HG03457 (cell line): ENCODE measurements around the gene TRAF3.
"Not testable (repeated sequence)": the region's sequence is repeated elsewhere in the genome, so short reads cannot be mapped to it uniquely, and the experiment has no call there.

Experiments used
- ATAC-seq: cut with Tn5 transposase; IDR thresholded peaks from one replicate; pipeline ENCODE4 v1.9.1; 2021; ENCODE audit warnings: moderate number of reproducible peaks; ENCODE audit not compliant: unreplicated experiment

The TRAF3 gene

DNA sequence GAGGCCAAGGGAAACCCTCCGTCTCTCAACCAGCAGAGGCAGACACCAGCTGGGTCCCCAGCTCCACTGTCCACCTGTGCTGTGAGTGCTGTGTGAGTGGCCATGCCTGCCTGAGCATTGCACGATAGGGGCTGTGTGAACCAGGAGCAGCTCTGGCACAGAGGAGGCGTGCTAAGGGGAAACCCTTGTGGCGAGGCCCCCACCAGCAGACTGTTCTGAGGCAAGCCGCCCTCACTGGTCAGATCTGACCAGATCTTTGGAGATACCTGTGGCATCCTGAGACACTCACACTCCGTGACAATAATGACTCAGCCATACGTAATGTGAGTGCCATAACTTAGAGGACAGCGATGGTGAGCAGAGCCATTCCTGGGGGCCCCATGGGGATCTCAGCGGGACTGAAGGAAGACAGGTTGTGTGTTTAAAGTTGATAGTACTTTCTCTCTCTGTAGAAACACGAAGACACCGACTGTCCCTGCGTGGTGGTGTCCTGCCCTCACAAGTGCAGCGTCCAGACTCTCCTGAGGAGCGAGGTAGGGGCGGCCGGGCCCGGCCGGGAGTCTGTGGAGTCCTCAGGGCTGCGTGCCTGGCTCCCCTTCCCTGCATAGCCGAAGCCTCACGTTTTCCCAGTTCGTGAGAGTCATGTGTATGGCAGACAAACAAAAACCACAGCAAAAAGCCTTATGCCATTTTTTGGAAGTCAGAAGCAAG, 108.6 kb downstream of the TRAF3 start:
- no peak for ATAC-seq

DNA sequence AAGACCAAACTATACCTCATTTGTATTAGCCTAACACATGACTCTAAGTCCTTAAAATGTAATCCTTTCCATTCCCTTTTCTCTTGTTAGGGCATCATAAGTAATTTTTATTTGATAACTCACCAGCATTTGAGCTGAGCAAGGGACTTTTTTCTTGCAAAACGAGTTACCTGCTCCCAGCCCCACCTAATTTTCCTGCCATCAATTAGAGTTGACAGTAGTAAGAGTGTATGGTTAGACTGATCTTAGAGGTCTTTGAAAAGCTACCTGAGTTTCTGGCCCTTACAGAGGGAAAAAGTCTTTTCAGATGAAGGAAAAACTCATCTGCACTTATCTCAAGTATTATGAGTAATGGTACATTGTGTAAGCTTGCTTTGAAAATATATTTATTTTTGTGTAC, 111.5 kb downstream of the TRAF3 start:
- no peak for ATAC-seq

DNA sequence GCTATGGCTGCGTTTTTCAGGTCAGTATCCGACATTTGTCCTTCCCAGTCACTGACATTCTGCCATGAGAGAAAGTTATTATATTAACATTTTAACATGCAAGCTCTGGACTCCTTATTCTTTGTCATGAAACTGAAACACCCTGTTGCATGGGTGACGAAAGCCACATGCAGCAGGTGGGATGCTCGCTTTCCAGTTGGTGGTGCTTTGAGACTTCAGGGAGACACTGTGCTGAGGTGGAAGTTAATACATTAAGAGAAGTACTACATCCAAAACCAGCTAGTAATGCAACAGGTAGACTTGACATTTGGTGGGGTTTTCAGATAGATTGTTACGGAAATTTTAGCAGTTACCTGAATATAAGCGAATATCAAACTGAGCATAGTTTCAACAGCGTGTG, 112.4 kb downstream of the TRAF3 start:
- ATAC-seq: no peak

DNA sequence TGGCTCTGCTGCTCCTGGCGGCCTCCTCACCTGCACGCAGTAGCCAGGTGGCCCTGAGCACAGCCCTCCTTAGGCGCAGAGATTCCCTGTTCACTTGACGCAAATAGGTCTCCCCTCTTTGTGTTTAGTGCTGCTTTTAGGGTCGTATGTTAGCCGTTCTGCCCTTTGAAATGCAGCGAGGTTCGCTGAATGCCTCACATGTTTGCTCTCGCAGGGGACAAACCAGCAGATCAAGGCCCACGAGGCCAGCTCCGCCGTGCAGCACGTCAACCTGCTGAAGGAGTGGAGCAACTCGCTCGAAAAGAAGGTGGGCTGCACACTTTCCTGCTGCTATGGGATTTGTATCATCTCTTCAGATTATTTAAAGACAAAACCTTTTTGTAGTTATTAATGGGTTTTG, 113.9 kb downstream of the TRAF3 start:
- ATAC-seq: no peak

DNA sequence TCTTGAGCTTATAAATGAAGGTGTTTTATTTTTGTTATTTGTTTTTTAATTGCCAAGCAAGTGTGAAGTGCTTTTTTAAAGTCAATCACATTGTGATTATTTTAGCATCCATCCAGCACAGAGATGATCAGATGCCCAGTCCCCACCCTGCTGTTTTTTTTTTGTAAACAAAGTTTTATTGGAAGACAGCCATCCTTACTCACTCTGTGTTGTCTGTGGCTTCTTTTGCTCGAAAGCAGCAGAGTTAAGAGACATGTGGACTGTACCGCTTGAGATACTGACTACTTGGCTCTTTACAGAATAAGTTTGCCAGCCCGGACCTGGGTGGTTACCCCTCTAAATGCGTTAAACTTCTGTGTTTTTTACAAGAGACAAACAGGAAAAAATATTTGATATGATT, 114.3 kb downstream of the TRAF3 start:
- ATAC-seq: no peak

DNA sequence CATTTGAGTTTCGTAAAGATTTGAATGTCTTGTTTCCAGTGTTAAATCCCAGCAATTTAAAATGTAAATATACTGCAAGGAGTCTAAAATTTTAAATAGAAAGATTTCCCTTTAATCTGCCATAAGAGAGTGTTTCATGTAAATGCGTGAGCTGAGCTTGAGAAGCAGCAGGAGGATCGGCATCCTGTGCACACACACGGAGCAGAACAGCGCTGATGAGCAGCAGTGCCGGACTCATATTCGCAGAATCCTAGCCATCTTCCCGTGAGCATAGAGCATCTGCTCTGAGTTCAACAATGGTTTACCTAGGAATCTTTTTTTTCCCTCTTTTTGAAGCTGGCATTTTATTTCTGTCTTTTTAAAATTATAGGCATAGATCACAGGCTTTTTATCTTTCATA, 115.4 kb downstream of the TRAF3 start:
- ATAC-seq: no peak

DNA sequence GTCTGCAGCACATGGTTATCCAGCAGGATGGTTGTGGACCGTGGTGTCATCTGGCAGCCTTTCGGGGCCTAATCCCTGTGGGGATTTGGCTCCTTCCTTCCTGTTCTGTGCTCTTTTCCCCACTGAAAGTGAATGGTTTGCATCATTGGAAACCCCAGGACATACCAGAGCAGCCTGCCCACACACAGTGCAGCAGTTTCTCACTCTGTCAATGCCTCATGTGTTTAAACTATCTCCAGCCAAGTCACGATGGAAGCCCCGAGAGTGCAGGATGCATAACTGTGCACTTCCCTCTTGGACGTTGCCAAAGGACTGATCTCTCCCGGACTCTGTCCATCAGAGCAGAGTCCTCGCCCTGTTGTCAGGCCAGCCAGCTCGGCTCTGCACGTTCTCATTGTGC, 116.2 kb downstream of the TRAF3 start:
- no peak for ATAC-seq

DNA sequence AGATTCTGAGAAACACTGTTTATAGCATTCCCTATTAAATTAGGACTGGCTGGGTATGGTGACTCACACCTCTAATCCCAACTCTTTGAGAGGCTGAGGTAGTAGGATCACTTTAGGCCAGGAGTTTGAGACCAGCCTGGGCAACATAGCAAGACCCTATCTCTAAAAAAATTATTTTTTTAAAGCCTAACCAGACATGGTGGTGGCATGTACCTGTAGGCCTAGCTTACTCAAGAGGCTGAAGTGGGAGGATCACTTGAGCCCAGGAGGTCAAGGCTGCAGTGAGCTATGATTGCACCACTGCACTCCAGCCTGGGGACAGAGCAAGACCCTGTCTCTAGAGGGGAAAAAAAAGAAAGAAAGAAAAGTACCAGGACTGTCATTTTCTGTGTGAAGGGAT, 119.5 kb downstream of the TRAF3 start:
- ATAC-seq: not testable (repeated sequence)

DNA sequence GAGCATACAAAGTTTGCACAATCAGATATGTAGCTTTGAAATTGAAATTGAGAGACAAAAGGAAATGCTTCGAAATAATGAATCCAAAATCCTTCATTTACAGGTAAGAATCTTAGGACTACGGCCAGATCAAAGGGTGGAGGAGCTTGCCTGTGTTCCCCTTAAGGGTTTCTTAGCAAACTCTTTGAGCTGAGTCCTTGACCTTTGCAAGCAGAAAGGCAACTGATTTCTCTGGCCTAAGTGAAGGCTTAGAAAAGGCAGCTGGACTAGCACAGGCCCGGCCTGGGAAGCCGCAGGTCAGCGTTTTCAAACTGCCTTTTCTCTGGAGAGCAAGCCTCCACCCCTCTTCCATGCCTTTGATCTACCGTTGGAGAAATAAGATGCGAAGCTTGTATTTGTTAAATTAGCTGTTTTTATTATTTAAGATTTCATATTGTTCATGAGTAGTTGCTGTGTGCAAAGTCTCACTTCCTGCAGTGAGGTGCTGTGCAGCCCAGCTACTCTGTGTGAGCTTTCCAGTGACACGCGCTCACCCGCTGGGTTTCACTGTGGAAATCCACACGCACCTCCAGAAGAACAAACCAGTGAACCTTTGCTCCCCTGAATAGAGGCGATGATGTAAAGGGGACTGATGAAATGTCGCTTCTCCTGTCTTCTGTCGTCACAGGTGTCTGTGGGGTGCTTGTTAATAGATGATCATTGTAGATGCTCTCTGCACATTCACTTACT, 120.2 kb downstream of the TRAF3 start:
- no peak for ATAC-seq

DNA sequence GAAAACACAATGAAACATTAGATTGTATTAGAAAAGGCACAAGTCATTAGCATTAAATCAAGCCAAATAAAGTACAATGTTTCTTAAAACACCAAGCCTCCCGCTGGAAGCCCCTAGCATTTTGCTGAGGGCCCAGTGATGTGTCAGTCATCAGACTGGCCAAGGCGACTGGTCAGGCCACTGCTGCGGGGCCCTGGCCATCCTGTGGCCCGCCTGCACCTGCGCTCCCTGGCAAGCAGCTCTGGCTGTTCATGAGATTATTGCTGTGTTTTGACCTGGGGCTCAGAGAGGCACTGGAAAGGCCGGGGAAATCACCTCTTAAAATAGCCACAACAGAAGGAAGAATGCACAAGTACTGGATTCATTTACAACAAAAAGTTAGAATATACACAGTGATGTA, 121.0 kb downstream of the TRAF3 start:
- ATAC-seq: no peak

DNA sequence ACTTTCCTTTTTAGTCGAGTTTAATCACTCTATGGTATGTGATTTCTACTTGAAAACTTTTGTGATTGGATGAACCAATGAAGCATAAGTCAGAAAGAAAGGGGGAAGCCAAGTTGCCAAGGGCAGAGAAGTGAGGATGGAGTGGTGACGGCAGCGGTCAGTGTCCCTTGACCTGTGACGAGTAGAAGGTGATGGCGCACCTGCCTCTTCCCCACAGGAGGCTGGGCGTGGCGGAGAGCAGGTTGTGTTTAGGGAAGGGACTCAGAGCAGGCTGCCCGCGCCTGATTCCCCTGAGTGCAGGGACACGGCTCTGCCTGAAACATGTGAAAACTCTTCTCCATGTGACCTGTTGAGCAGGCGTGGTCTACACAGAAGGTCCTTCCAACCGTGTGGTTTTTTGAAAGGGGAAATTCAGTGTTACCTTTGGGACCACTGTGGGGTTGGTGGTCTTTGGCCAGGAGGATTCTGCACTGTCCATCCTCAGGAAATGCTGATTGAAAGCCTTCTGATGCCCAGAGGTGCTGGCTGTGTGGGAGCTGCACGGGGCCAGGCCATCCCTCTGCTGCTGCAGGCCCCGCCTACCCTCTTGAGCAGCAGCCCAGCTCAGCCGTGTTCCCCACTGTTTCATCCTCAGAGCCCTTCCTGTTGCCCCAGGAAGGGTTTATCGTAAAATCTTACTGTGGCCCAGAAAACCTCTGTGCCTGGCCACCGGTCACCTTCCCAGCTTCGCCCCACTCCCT, 121.7 kb downstream of the TRAF3 start:
- no peak for ATAC-seq

DNA sequence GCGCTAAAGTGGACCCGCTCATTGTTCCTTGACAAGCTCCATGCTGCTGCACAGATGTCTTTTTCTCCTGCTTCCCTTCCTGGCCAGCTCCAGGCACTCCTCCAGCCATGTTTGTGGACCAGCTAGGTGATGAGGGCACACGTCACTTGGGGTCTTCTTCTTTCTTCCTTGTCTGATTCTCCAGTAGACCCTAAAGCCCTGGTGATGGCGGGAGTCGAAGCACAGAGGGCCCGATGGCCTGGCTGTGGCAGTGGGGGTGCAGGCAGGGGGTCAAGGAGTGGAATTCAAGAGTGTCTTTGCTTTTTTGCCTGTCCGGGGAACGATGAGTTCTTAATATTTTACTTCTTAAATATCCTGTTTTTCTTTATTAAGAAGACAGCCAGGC, 122.3 kb downstream of the TRAF3 start:
- no peak for ATAC-seq

DNA sequence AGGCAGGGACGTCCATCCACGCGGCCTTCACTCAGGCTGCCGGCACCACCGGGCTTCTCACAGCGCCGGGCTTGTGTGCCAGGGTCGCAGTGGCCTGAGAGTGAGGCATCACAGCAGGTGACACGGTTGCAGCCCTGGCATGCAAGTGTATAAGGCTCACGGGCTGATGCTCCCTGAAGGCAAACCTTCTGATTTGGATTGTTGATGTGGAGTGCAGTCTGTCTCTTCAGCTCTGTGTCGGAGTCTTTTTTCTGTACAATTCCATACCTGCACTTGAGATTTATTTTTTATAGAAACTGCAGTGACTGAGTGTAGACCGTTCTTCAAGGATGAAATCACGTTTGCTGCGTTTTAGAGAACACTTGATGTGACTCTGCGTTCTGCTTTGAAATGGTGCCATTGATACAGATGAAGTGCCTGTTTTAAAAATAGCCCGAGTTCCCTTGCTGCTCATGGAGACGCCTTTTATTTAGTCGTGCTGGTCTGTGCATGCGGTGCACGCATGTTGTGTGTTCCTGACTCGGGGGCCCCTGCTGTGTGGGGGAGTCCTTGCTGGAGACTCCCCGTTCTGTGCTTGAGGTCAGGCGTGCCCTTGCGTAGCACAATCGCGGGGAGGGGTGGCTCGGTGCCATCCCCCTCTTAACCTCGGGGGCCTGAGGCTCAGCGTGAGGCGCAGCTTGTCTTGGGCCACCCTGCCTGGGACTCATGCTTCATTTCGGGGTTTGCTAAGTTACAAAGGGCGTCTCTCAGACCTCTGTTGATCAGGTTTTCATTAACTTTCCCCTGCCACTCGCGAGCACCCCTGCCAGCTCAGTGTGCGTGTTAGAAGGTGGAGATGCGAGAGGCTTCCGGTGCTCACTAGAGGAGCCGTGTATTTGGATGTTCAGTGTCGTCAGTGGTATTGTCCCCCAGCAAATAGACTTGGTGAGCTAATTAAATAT, 123.7 kb downstream of the TRAF3 start:
- peak; percentile 44 for ATAC-seq

DNA sequence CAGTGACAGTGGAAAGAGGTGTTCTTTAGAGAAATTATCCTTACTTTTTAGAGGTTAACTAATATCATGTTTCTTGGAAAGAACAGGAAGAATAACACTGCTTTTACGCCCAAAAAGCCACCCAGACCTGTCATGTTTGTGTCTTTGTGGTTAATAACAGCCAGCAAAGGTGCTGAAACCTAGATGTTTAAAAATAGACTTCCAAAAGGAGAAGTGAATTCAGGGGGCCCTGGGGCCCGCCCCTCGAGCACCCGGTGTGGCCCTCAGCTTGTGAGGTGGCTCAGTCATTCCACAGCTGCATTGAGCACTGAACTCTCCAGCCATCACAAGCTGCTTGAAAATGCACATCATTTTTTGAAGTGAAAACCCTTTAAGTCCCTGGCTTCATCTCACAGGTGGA, 124.4 kb downstream of the TRAF3 start:
- peak; percentile 51 for ATAC-seq

DNA sequence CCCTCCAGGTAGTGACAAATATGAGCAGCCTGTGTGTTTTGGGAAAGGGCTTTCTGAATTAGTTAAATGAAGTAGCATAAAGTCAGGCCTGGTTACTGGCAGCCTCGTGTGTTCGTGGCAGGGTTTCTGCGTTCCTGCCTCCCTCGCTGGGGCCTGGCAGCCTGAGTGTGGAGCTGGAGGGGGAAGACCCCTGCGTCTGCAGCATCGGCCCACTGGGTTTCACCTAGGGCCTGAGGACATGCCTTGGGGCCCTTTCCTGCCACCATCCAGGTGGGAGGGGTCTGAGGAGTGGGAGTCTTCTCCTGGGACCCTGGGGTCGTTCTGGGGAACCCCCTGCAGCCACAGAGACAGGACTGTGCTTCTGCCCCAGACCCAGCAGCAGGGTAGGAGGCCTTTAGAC, 124.8 kb downstream of the TRAF3 start:
- peak; percentile 1 for ATAC-seq

DNA sequence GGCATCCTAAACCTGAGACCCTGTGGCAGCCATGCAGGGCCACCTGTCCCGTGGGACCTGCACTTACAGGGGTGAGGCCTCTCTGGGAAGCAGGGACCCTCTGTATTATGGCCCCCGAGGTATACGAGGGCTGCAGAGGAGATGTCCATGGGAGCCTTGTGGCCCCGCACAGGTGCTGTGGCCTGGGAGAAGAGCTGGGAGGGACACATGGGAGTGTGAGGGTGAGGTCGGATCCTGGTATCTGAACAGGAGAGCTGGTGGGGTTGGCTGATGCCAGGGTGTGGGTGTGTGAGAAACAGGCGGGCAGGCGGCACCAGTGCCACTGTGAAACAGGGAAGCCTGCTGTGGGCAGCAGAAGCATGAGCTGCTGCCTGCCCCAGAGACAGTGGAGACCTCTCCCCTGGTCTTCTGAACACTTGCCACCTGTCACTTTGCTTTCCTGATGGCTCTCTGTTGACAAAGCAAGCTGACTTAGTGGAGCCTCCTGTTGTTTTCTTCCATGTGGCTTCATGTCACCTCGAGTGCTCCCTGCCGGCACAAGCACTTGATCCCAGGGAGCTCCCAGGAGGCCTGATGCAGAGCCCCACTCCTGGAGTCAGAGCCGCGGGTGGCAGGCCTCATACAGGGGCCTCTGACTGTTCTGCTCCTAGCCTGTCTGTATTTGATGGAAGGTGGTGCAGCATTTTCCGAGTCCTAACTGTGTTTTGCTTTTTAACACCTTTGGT, 125.4 kb downstream of the TRAF3 start:
- no peak for ATAC-seq

DNA sequence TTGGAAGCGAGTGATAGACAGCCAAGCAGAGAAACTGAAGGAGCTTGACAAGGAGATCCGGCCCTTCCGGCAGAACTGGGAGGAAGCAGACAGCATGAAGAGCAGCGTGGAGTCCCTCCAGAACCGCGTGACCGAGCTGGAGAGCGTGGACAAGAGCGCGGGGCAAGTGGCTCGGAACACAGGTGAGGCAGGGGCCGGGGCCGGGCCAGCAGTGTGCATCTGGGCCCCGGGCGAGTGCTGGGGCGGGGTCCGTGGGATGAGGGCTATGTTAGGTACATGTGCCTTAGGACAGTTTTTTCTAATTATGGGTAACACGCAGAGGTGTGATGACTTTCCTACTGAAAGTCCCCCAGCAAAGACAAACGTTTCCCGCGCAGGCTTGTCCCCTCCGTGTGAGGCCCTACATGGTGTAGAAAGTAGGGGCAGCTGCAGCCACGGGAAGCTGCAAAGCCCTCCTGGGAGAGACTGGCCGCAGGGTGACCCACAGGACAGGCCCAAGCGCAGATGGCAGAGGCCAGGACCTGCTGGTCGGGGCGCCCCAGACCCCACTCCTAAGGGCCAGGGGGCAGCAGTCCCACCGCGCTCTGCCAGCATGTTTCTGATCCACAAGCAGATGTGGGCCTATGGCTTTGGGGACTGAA, 126.1 kb downstream of the TRAF3 start:
- no peak for ATAC-seq

DNA sequence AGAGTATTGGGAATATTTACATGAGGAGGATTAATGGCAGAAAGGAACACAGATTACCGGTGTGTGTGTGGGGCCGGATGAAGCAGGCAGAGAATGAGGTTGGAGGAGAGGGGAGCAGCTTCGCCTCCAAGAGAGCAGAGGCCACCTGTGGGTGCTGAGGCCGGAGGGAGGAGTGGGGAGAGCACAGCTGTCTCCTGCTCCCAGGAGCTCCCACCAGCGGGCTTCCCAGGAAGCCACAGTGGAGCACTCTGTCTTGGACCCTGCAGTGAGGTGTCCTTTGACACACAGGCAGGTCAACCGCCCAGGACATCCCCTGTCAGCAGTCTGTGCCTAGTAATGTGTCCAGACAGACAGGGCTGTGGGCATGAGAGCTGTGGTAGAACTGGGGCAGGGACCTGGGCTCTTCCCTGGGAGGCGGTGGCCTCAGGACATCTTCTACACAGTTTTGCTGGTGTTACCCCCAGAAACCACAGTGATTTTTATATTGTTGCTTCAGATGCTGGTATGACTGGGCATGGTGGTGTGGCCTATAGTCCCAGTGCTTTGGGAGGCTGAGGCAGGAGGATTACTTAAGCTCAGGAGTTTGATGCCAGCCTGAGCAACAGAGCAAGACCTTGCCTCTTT, 126.8 kb downstream of the TRAF3 start:
- no peak for ATAC-seq
